T-helper 2 cell treated with Interferon-gamma antibody and Interleukin-4, amounts not matched to agents 5 μg/mL and 100 μg/mL, for 36 hours (primary cell): ENCODE results near the gene CAMSAP1.
A peak's percentile ranks its signal among the peaks of the same experiment; 100 is the strongest.

Source experiments
- DNase-seq: peaks from one replicate; pipeline ENCODE4 v3.0.0; 2021; ENCODE audit warnings: low spot score
- H3K27ac Mint-ChIP-seq: one replicate; pipeline ENCODE4 v1.8.0; 2021; ENCODE audit warnings: mild to moderate bottlenecking, mixed read lengths
- H3K27me3 Mint-ChIP-seq: one replicate; pipeline ENCODE4 v1.8.0; 2021; ENCODE audit warnings: low read depth, mixed read lengths
- H3K36me3 Mint-ChIP-seq: one replicate; pipeline ENCODE4 v1.8.0; 2021; ENCODE audit warnings: low read depth, mixed read lengths
- H3K4me1 Mint-ChIP-seq: one replicate; pipeline ENCODE4 v1.8.0; 2021; ENCODE audit warnings: low read depth, mixed read lengths
- H3K4me3 Mint-ChIP-seq: one replicate; pipeline ENCODE4 v1.8.0; 2022; ENCODE audit warnings: mild to moderate bottlenecking, moderate library complexity, mixed read lengths
- H3K9me3 Mint-ChIP-seq: one replicate; pipeline ENCODE4 v1.8.0; 2021; ENCODE audit warnings: mixed read lengths

CAMSAP1 gene

GRCh38 chr9:135822374-135822755 is 85.0 kb downstream of the CAMSAP1 start:
- Mint-ChIP-seq H3K27me3 (no peaks in the 10 kb centered on the region), H3K36me3 (peaks cover 17% of the 10 kb centered on the region), H3K4me1 (no peaks in the 10 kb centered on the region), H3K4me3 (no peak overlapping the region), H3K9me3 (no peaks in the 10 kb centered on the region), H3K27ac (no peak overlapping the region)
- no peak for DNase-seq

- peaks cover 17% of the 10 kb centered on the region for H3K36me3 Mint-ChIP-seq
- no peak for DNase-seq
Measured at GRCh38 chr9:135821733-135822373, 85.5 kb downstream of the CAMSAP1 start.

GRCh38 chr9:135821116-135821515 is 86.2 kb downstream of the CAMSAP1 start:
- Mint-ChIP-seq H3K27ac (no peak overlapping the region), H3K4me3 (no peak overlapping the region), H3K9me3 (no peaks in the 10 kb centered on the region), H3K36me3 (peaks cover 18% of the 10 kb centered on the region), H3K27me3 (no peaks in the 10 kb centered on the region), H3K4me1 (no peaks in the 10 kb centered on the region)
- DNase-seq: no peak

More at GRCh38 chr9:135821733-135822373, 85.5 kb downstream of the CAMSAP1 start:
- Mint-ChIP-seq H3K4me3 (no peak overlapping the region), H3K4me1 (no peaks in the 10 kb centered on the region), H3K9me3 (no peaks in the 10 kb centered on the region), H3K27me3 (no peaks in the 10 kb centered on the region), H3K27ac (no peak overlapping the region)

- H3K4me1 Mint-ChIP-seq: no peaks in the 10 kb centered on the region
- no peaks in the 10 kb centered on the region for H3K9me3 Mint-ChIP-seq
- H3K27me3 Mint-ChIP-seq: no peaks in the 10 kb centered on the region
- DNase-seq: no peak
- H3K27ac Mint-ChIP-seq: no peak overlapping the region
- H3K36me3 Mint-ChIP-seq: peaks cover 19% of the 10 kb centered on the region
- H3K4me3 Mint-ChIP-seq: no peak overlapping the region
Measured at GRCh38 chr9:135820661-135821060, 86.7 kb downstream of the CAMSAP1 start.

GRCh38 chr9:135819905-135820304 is 87.4 kb downstream of the CAMSAP1 start:
- no peak overlapping the region for H3K4me3 Mint-ChIP-seq
- H3K9me3 Mint-ChIP-seq: no peaks in the 10 kb centered on the region
- H3K27me3 Mint-ChIP-seq: no peaks in the 10 kb centered on the region
- no peaks in the 10 kb centered on the region for H3K4me1 Mint-ChIP-seq
- peaks cover 22% of the 10 kb centered on the region for H3K36me3 Mint-ChIP-seq
- H3K27ac Mint-ChIP-seq: no peak overlapping the region
- no peak for DNase-seq

- Mint-ChIP-seq H3K36me3 (peaks cover 27% of the 10 kb centered on the region), H3K27ac (no peak overlapping the region), H3K4me1 (no peaks in the 10 kb centered on the region), H3K9me3 (no peaks in the 10 kb centered on the region), H3K4me3 (no peak overlapping the region), H3K27me3 (no peaks in the 10 kb centered on the region)
- DNase-seq: no peak
Measured at GRCh38 chr9:135818718-135819475, 88.4 kb downstream of the CAMSAP1 start.

GRCh38 chr9:135817951-135818717 is 89.2 kb downstream of the CAMSAP1 start:
- Mint-ChIP-seq H3K27ac (no peak overlapping the region), H3K36me3 (peaks cover 25% of the 10 kb centered on the region)

GRCh38 chr9:135816651-135816970 is 90.7 kb downstream of the CAMSAP1 start:
- H3K4me3 Mint-ChIP-seq: no peak overlapping the region
- peaks cover 18% of the 10 kb centered on the region for H3K36me3 Mint-ChIP-seq
- no peaks in the 10 kb centered on the region for H3K27me3 Mint-ChIP-seq
- no peaks in the 10 kb centered on the region for H3K4me1 Mint-ChIP-seq
- no peaks in the 10 kb centered on the region for H3K9me3 Mint-ChIP-seq
- no peak overlapping the region for H3K27ac Mint-ChIP-seq
- DNase-seq: no peak

More at GRCh38 chr9:135817951-135818717, 89.2 kb downstream of the CAMSAP1 start:
- DNase-seq: no peak
- no peak overlapping the region for H3K4me3 Mint-ChIP-seq
- H3K9me3 Mint-ChIP-seq: no peaks in the 10 kb centered on the region
- H3K4me1 Mint-ChIP-seq: no peaks in the 10 kb centered on the region
- no peaks in the 10 kb centered on the region for H3K27me3 Mint-ChIP-seq

GRCh38 chr9:135815830-135816650 is 91.3 kb downstream of the CAMSAP1 start:
- no peak for DNase-seq
- Mint-ChIP-seq H3K4me3 (no peak overlapping the region), H3K27me3 (no peaks in the 10 kb centered on the region), H3K9me3 (no peaks in the 10 kb centered on the region), H3K27ac (no peak overlapping the region), H3K4me1 (no peaks in the 10 kb centered on the region), H3K36me3 (peaks cover 20% of the 10 kb centered on the region)

GRCh38 chr9:135815413-135815812 is 91.9 kb downstream of the CAMSAP1 start:
- Mint-ChIP-seq H3K4me3 (no peak overlapping the region), H3K4me1 (no peaks in the 10 kb centered on the region), H3K27me3 (no peaks in the 10 kb centered on the region), H3K36me3 (peaks cover 20% of the 10 kb centered on the region), H3K9me3 (no peaks in the 10 kb centered on the region), H3K27ac (no peak overlapping the region)
- DNase-seq: no peak

GRCh38 chr9:135814421-135815095 is 92.8 kb downstream of the CAMSAP1 start:
- no peak for DNase-seq
- peak overlapping the region; percentile 65 for H3K27ac Mint-ChIP-seq
- no peaks in the 10 kb centered on the region for H3K4me1 Mint-ChIP-seq
- peaks cover 20% of the 10 kb centered on the region for H3K36me3 Mint-ChIP-seq
- no peak overlapping the region for H3K4me3 Mint-ChIP-seq
- H3K27me3 Mint-ChIP-seq: no peaks in the 10 kb centered on the region
- no peaks in the 10 kb centered on the region for H3K9me3 Mint-ChIP-seq

GRCh38 chr9:135813671-135814290 is 93.6 kb downstream of the CAMSAP1 start:
- H3K4me3 Mint-ChIP-seq: no peak overlapping the region
- no peak overlapping the region for H3K27ac Mint-ChIP-seq
- no peaks in the 10 kb centered on the region for H3K27me3 Mint-ChIP-seq
- H3K4me1 Mint-ChIP-seq: no peaks in the 10 kb centered on the region
- no peak for DNase-seq
- peaks cover 17% of the 10 kb centered on the region for H3K36me3 Mint-ChIP-seq
- no peaks in the 10 kb centered on the region for H3K9me3 Mint-ChIP-seq

GRCh38 chr9:135812961-135813360 is 94.4 kb downstream of the CAMSAP1 start:
- H3K4me3 Mint-ChIP-seq: no peak overlapping the region

More at GRCh38 chr9:135812961-135813360, 94.4 kb downstream of the CAMSAP1 start:
- H3K27ac Mint-ChIP-seq: no peak overlapping the region
- H3K36me3 Mint-ChIP-seq: peaks cover 17% of the 10 kb centered on the region
- DNase-seq: no peak
- no peaks in the 10 kb centered on the region for H3K27me3 Mint-ChIP-seq
- no peaks in the 10 kb centered on the region for H3K9me3 Mint-ChIP-seq
- H3K4me1 Mint-ChIP-seq: no peaks in the 10 kb centered on the region
